HUES6 (cell line): ENCODE measurements around the gene DUOX2.
"Not testable (repeated sequence)": the region's sequence is repeated elsewhere in the genome, so short reads cannot be mapped to it uniquely, and the experiment has no call there.

ENCODE experiments used
- H3K27ac ChIP-seq: 2 replicates; pipeline ENCODE4 v1.7.0; 2013; ENCODE audit warnings: low read depth, mild to moderate bottlenecking, low read length, inconsistent platforms
- H3K27me3 ChIP-seq: 2 replicates; pipeline ENCODE4 v1.6.1; 2013; ENCODE audit warnings: low read length; ENCODE audit not compliant: control insufficient read depth, insufficient read depth
- H3K36me3 ChIP-seq: 2 replicates; pipeline ENCODE4 v1.6.1; 2013; ENCODE audit warnings: low read length; ENCODE audit not compliant: control insufficient read depth, insufficient read depth
- H3K4me1 ChIP-seq: 2 replicates; pipeline ENCODE4 v1.6.1; 2013; ENCODE audit warnings: low read length; ENCODE audit not compliant: control insufficient read depth, insufficient read depth
- H3K4me3 ChIP-seq: 2 replicates; pipeline ENCODE4 v1.5.1; 2013; ENCODE audit warnings: low read depth, low read length
- H3K9ac ChIP-seq: one replicate; pipeline ENCODE4 v1.6.1; 2013; ENCODE audit warnings: mild to moderate bottlenecking, low read length
- H3K9me3 ChIP-seq: 2 replicates; pipeline ENCODE4 v1.6.1; 2013; ENCODE audit warnings: low read depth, low read length; ENCODE audit not compliant: control insufficient read depth, insufficient read depth

Gene DUOX2

DNA sequence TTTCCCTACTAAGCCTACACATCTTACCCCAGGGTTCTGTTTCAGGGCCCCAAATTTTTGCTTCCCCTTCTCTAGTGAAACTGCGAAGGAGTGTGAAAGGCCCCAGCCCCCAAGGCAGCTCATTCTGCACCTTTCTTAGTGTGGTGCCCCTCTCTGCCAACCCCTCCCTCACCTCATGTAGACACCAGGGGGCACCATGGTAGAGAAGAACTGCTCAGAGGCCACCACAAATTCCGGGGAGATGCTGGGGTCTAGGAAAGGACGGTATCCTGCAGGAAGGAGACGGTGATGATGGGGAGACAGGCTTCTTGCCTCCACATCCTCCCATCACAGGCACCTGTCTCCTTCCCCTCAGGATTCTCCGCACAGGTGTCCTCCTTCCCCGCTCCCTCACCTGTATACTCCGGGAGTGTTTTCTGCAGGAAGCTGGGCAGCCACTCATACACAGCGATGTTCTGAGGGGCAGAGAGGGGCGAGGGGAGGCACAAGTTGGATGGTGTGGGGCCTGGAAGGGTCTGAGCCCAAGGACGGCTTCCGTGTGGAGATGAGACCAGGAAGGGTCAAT lies 3.6 kb downstream of the DUOX2 start:
- H3K9me3 ChIP-seq, result no peaks in the 10 kb centered on the region
- H3K27ac ChIP-seq, result no peak overlapping the region
- no peak overlapping the region for H3K4me3 ChIP-seq
- H3K36me3 ChIP-seq, result no peaks in the 10 kb centered on the region
- H3K4me1 ChIP-seq, result peaks cover 26% of the 10 kb centered on the region
- H3K9ac ChIP-seq, result no peak overlapping the region
- peaks cover 86% of the 10 kb centered on the region for H3K27me3 ChIP-seq

DNA sequence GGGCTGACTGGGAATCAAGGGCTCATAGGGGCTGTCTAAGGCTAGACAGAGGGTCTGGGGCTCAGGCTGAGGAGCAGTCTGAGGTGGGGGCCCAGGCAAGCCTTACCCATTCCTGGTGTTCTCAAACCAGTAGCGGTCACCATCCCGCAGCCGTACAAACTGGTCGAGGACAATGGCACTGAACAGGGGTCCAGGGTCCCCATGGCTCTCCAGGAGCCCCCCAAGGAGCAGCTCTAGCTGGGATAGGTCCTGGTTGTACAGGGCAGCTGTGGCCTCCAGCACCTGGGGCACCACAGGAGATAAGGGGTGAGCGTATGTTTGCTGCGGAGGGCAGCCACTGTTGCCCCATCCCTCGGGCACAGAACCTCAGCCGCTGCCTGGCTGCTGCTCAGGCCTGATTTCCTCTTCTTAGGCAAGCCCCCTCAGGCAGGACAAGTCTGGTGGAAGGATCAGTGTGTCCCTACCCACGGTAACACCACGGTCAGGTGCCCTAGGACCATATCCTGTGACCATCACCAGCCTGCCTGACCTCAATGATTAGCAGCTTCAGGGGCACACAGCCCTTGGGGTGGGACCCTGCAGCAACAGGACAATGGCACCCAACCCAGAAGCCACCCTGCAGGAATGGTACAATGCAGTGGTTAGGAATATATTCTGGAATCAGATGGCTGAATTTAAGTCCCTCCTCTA lies 5.9 kb downstream of the DUOX2 start:
- no peak overlapping the region for H3K4me3 ChIP-seq
- H3K4me1 ChIP-seq, result peaks cover 11% of the 10 kb centered on the region
- H3K27ac ChIP-seq, result no peak overlapping the region
- H3K9ac ChIP-seq, result no peak overlapping the region
- peaks cover 63% of the 10 kb centered on the region for H3K27me3 ChIP-seq
- no peaks in the 10 kb centered on the region for H3K9me3 ChIP-seq
- no peaks in the 10 kb centered on the region for H3K36me3 ChIP-seq

DNA sequence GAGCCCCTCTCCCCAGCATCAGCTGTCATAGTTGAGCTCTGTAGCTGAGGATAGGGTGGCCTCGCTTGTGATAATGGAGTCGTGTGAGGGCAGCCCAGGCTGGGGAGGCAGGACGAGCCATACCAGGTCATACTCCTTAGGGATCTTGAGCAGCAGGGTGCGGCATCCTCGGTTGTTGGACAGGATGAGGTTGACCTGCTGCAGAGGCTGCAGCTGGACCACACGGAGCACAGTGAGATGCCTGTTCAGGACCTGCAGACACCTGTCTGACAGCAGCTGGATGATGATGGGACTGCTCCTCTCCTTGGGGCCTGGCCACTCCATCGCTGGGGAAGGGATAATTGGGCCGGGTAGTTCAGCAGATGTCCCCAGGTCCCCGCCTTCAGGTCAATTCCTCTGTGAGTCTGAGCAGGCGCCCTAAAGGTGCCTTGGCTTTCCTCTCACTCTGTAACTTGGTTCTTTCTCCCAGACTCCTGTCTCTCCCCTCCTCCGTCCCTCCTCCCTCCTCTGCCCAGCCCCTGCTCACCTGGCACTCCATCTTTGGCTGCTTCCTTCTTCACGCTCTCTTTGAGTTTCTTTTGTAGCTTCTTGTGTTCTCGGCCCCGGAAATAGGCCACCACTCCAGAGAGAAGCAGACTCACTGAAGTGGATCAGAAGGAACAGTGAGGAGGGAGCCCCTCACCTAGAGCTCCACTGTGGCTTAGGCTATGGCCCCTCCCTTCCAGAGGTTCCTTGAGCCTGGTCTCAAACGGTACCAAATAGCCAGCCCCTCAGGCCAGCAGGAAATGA lies 7.8 kb downstream of the DUOX2 start:
- H3K9me3 ChIP-seq, result no peaks in the 10 kb centered on the region
- no peak overlapping the region for H3K27ac ChIP-seq
- H3K27me3 ChIP-seq, result peaks cover 44% of the 10 kb centered on the region
- no peak overlapping the region for H3K9ac ChIP-seq
- H3K4me3 ChIP-seq, result no peak overlapping the region
- peaks cover 10% of the 10 kb centered on the region for H3K4me1 ChIP-seq
- H3K36me3 ChIP-seq, result no peaks in the 10 kb centered on the region

DNA sequence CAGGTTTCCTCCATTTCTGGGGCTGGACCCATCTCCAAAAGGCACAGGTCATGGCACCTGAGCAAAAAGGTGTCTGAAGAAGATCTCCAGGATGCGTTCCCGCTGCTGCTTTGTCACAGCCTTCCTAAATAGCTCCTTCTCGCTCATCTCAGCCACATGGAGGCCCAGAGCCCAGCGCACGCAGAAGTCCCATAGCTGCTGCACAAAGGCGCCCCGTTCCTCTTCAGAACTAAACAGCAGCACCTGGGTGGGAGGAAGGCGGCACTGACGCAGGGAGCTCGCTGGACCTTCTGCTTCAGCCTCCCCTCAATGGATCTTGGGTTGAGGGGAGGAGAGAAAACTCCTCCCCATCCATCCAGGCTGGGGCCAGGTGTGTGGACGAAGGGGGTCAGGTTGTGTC lies 8.4 kb downstream of the DUOX2 start:
- H3K4me1 ChIP-seq, result peaks cover 16% of the 10 kb centered on the region
- no peak overlapping the region for H3K4me3 ChIP-seq
- H3K9ac ChIP-seq, result no peak overlapping the region
- no peak overlapping the region for H3K27ac ChIP-seq
- no peaks in the 10 kb centered on the region for H3K36me3 ChIP-seq
- no peaks in the 10 kb centered on the region for H3K9me3 ChIP-seq
- peaks cover 40% of the 10 kb centered on the region for H3K27me3 ChIP-seq

GRCh38 chr15:45104170-45104569 lies 9.8 kb downstream of the DUOX2 start:
- H3K9me3 ChIP-seq, H3K27ac ChIP-seq, H3K36me3 ChIP-seq, H3K4me3 ChIP-seq, H3K9ac ChIP-seq: not testable (repeated sequence)
- Histone ChIP-seq H3K27me3 (peaks cover 26% of the 10 kb centered on the region), H3K4me1 (peaks cover 20% of the 10 kb centered on the region)

GRCh38 chr15:45102226-45102625 lies 11.7 kb downstream of the DUOX2 start:
- H3K9ac ChIP-seq, result no peak overlapping the region
- no peak overlapping the region for H3K4me3 ChIP-seq
- peaks cover 20% of the 10 kb centered on the region for H3K4me1 ChIP-seq
- no peaks in the 10 kb centered on the region for H3K36me3 ChIP-seq
- H3K27ac ChIP-seq, result no peak overlapping the region
- no peaks in the 10 kb centered on the region for H3K9me3 ChIP-seq
- peaks cover 12% of the 10 kb centered on the region for H3K27me3 ChIP-seq

DNA sequence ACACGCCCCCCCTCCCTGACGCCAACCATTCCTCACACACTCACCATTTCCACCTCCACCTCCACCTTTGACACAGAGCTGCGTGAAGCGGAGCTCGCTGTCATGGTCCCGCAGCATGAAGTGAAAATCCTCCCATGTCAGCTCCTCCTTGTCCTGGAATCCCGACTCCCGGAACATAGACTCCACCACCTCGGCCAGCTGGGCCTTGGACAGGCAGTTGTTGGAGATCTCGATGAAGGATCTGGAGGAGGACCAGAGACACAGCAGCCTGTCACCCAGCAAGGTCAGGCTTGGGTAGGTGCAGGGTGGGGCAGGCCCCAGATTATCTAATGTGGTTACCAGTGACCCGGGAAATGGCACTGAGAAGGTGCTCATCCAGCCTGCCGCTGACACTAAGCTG lies 12.2 kb downstream of the DUOX2 start:
- Histone ChIP-seq H3K27me3 (peaks cover 7% of the 10 kb centered on the region), H3K4me1 (peaks cover 19% of the 10 kb centered on the region), H3K9ac (no peak overlapping the region), H3K4me3 (no peak overlapping the region), H3K36me3 (no peaks in the 10 kb centered on the region), H3K27ac (no peak overlapping the region), H3K9me3 (no peaks in the 10 kb centered on the region)

DNA sequence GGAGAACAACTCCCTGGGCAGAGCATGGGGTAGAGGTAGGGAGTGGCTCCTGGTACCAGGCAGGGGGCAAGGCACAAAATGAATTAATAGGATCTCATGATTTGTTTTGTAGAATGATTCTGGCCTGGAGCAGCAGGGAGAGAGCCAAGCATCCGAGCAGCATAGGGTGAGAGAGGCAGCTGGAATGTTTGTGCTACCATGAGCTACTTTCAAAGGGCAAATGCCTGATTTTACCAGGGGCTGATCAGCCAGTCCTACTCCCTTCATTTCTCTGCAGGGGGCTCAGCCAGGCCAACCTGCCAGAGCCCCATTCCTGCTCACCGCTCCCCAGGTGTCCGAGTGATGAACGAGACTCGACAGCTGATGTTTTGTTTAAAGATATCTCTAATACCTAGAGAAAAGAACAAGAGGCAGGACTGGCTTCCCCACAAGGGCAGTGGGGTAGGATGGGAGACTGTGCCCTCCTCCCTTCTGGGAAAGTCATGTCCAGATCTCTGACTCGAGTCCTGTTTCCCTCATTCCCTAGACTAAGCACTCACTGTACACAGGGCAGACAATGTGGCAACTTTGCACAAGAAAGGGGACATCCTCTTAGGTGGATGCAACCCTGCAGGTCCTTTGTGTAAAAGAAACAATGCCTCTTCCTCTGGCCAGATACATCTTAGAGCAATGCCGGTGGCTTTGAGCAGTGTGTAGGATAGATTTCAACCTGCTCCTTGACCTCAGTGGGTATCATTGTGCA lies 12.9 kb downstream of the DUOX2 start:
- H3K27me3 ChIP-seq, result peaks cover 2% of the 10 kb centered on the region
- no peak overlapping the region for H3K4me3 ChIP-seq
- H3K4me1 ChIP-seq, result peaks cover 17% of the 10 kb centered on the region
- H3K9me3 ChIP-seq, result no peaks in the 10 kb centered on the region
- no peaks in the 10 kb centered on the region for H3K36me3 ChIP-seq
- H3K9ac ChIP-seq, result no peak overlapping the region
- no peak overlapping the region for H3K27ac ChIP-seq

- Histone ChIP-seq H3K4me1 (peaks cover 17% of the 10 kb centered on the region), H3K27me3 (no peaks in the 10 kb centered on the region; the same call in none of the 2 replicates), H3K9ac (no peak overlapping the region), H3K4me3 (no peak overlapping the region), H3K9me3 (no peaks in the 10 kb centered on the region), H3K36me3 (no peaks in the 10 kb centered on the region), H3K27ac (no peak overlapping the region)
Observed at GRCh38 chr15:45099549-45100165, 14.3 kb downstream of the DUOX2 start.

GRCh38 chr15:45097466-45097865 lies 16.5 kb downstream of the DUOX2 start:
- Histone ChIP-seq H3K9me3 (no peaks in the 10 kb centered on the region), H3K27me3 (no peaks in the 10 kb centered on the region; the same call in none of the 2 replicates), H3K9ac (no peak overlapping the region), H3K27ac (no peak overlapping the region), H3K4me1 (peaks cover 17% of the 10 kb centered on the region), H3K4me3 (no peak overlapping the region), H3K36me3 (no peaks in the 10 kb centered on the region)
